Cardiac fibroblast (primary cell): ENCODE data around the gene SRC.

Experiments
- DNase-seq, 2 donors: peaks; one replicate each; pipeline versions ENCODE4 v3.0.0 to v3.0.0-alpha.2; 2010; ENCODE audit warnings: low read depth in 2 of 2
- H3K4me3 ChIP-seq, 2 donors: replicated peaks in 1 of 2; 1 replicate in 1 of 2; 2 replicates in 1 of 2; pipeline ENCODE4 v1.5.1; 2011; ENCODE audit warnings: low read depth in 2 of 2, low read length in 2 of 2, mild to moderate bottlenecking in 2 of 2, moderate library complexity in 1 of 2
- CTCF ChIP-seq: IDR thresholded peaks from one replicate; pipeline ENCODE4 v1.5.1; 2011; ENCODE audit warnings: low read depth, mild to moderate bottlenecking, low read length, inconsistent platforms

Gene SRC

GRCh38 chr20:37386505-37387251, 40.7 kb downstream of the SRC start:
- no peak for DNase-seq
- H3K4me3 ChIP-seq, result no peak overlapping the region
- no peak for TF ChIP-seq CTCF

GRCh38 chr20:37387519-37388269, 41.8 kb downstream of the SRC start:
- DNase-seq, result no peak
- TF ChIP-seq CTCF, result no peak
- H3K4me3 ChIP-seq, result no peak overlapping the region

GRCh38 chr20:37388831-37389230, 42.9 kb downstream of the SRC start:
- no peak overlapping the region for H3K4me3 ChIP-seq
- no peak for TF ChIP-seq CTCF
- no peak for DNase-seq

GRCh38 chr20:37389241-37389747, 43.4 kb downstream of the SRC start:
- DNase-seq, result no peak
- no peak for TF ChIP-seq CTCF
- no peak overlapping the region for H3K4me3 ChIP-seq

- no peak for DNase-seq
- TF ChIP-seq CTCF, result peak; percentile 4
- H3K4me3 ChIP-seq, result no peak overlapping the region
Observed at GRCh38 chr20:37389844-37390275, 43.9 kb downstream of the SRC start.

- H3K4me3 ChIP-seq, result no peak overlapping the region
- no peak for DNase-seq
- TF ChIP-seq CTCF, result no peak
Observed at GRCh38 chr20:37390503-37390890, 44.6 kb downstream of the SRC start.
